GM23338 (cell line): ENCODE results near the gene EPS8L3. TPM values are rescaled to one million over a fixed set of nuclear protein-coding genes. Genes with fewer than 3 reads are reported as not detected.

Source experiments
- ATAC-seq: fragments of 200-7000 bp; cut with Tn5 transposase; 3 replicates; pipeline ENCODE4 v1.9.1; 2020
- DNase-seq: peaks from one replicate; pipeline ENCODE4 v3.0.0-alpha.2; 2015; ENCODE audit warnings: low spot score
- H2AFZ ChIP-seq: fragments of 200-600 bp; sonication (generic); 2 replicates; pipeline ENCODE4 v1.8.0; 2016; ENCODE audit warnings: antibody characterized with exemption, mild to moderate bottlenecking, moderate library complexity
- H3F3A ChIP-seq: fragments of 200-600 bp; sonication (generic); replicated peaks from 2 replicates; pipeline ENCODE4 v1.8.0; 2017; ENCODE audit warnings: antibody characterized with exemption, mixed run types, low read depth
- H3K27ac ChIP-seq: fragments of 200-600 bp; sonication (generic); 2 replicates; pipeline ENCODE4 v1.6.1; 2016; ENCODE audit warnings: low read depth
- H3K27me3 ChIP-seq: fragments of 200-600 bp; sonication (generic); 2 replicates; pipeline ENCODE4 v1.8.0; 2016; ENCODE audit warnings: mild to moderate bottlenecking, mixed run types, moderate library complexity; ENCODE audit not compliant: insufficient read depth
- H3K36me3 ChIP-seq: fragments of 200-600 bp; sonication (generic); 2 replicates; pipeline ENCODE4 v1.8.0; 2016; ENCODE audit warnings: mild to moderate bottlenecking; ENCODE audit not compliant: insufficient read depth
- H3K4me1 ChIP-seq: fragments of 200-600 bp; sonication (generic); 2 replicates; pipeline ENCODE4 v1.8.0; 2016; ENCODE audit warnings: mild to moderate bottlenecking, moderate library complexity; ENCODE audit not compliant: insufficient read depth
- H3K4me2 ChIP-seq: fragments of 200-600 bp; sonication (generic); 2 replicates; pipeline ENCODE4 v1.7.1; 2017; ENCODE audit warnings: mixed run types
- H3K4me3 ChIP-seq: fragments of 200-600 bp; sonication (generic); 2 replicates; pipeline ENCODE4 v1.6.1; 2016; ENCODE audit warnings: mixed run types
- H3K79me2 ChIP-seq: fragments of 200-600 bp; sonication (generic); replicated peaks from 2 replicates; pipeline ENCODE4 v1.8.0; 2017; ENCODE audit warnings: mild to moderate bottlenecking; ENCODE audit not compliant: insufficient read depth
- H3K9me2 ChIP-seq: fragments of 200-600 bp; sonication (generic); 2 replicates; pipeline ENCODE4 v1.8.0; 2017; ENCODE audit not compliant: insufficient read depth
- H4K20me1 ChIP-seq: fragments of 200-600 bp; sonication (generic); replicated peaks from 2 replicates; pipeline ENCODE4 v1.8.0; 2017; ENCODE audit warnings: mild to moderate bottlenecking; ENCODE audit not compliant: insufficient read depth
- H3K27ac Mint-ChIP-seq: 2 replicates; pipeline ENCODE4 v1.8.0; 2020; ENCODE audit warnings: inconsistent platforms, mild to moderate bottlenecking, moderate library complexity, mixed read lengths
- H3K27me3 Mint-ChIP-seq: 3 replicates; pipeline ENCODE4 v1.8.0; 2022; ENCODE audit warnings: low read depth, mild to moderate bottlenecking, moderate library complexity, mixed read lengths, inconsistent platforms; ENCODE audit not compliant: insufficient read depth, poor library complexity
- H3K36me3 Mint-ChIP-seq: 3 replicates; pipeline ENCODE4 v1.8.0; 2021; ENCODE audit warnings: low read depth, mild to moderate bottlenecking, inconsistent platforms, moderate library complexity, mixed read lengths
- H3K4me1 Mint-ChIP-seq: 3 replicates; pipeline ENCODE4 v1.8.0; 2020; ENCODE audit warnings: mild to moderate bottlenecking, inconsistent platforms, mixed read lengths
- H3K4me3 Mint-ChIP-seq: 3 replicates; pipeline ENCODE4 v1.8.0; 2021; ENCODE audit warnings: moderate library complexity, mild to moderate bottlenecking, inconsistent platforms, mixed read lengths
- H3K9me3 Mint-ChIP-seq: 3 replicates; pipeline ENCODE4 v1.8.0; 2020; ENCODE audit warnings: moderate library complexity, mild to moderate bottlenecking, inconsistent platforms, mixed read lengths
- ZNF331 ChIP-seq: fragments of 250-450 bp; sonication (Bioruptor Pico); IDR thresholded peaks from 2 replicates; pipeline ENCODE4 v1.5.0; 2020; ENCODE audit warnings: low read depth, mild to moderate bottlenecking, moderate library complexity
- polyA plus RNA-seq: library from polyadenylated mRNA; unstranded; fragments of >200 nt; fragmentation: Nextera tagmentation; extraction: Ambion mirVana; gene quantifications from 2 replicates; pipeline ENCODE4 v1.2.1, GENCODE V29; 2016
- total RNA-seq: library from RNA; depleted of rRNA; stranded (reverse); fragments of >200 nt; shearing (Covaris generic); gene quantifications from 2 replicates; pipeline ENCODE4 v1.2.3, GENCODE V29; 2014
- TF ChIP-seq, protein P1 (sequence below), 2 experiments: fragments of 200-600 bp in 1 of 2; sonication (generic) in 1 of 2; conservative IDR thresholded peaks; 2 replicates each; pipeline versions ENCODE4 v1.5.1 to v1.6.1; 2016 to 2017; ENCODE audit warnings: antibody characterized with exemption in 2 of 2, low read depth in 2 of 2, mild to moderate bottlenecking in 2 of 2, moderate library complexity in 1 of 2
- TF ChIP-seq, protein P2 (sequence below): fragments of 250-450 bp; sonication (Bioruptor Pico); IDR thresholded peaks from 2 replicates; pipeline ENCODE4 v1.5.0; 2020; ENCODE audit warnings: mild to moderate bottlenecking, moderate library complexity

EPS8L3 gene
- total and polyA plus RNA-seq, 2 experiments from 2014 or later: not detected

DNA sequence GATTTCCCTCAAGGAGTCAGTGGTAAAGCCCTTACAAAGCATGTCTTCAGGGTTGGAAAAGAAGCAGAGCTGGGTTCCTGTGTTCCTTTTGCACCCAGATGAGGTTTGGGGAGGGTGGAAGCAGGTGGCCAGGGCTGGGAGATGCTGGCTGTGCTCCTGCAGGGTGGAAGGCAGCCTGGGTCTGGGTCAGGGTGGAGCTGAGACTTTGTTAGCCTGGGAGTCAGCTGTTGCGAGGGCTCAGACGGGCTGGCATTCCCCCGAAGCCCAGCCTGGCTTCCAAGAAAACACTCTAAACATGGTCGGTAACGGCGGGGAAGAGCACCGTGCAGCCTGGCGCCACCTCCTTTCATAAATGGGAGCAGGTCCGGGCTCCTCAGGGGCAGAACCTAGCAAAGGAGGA, 43.7 kb upstream of the EPS8L3 start:
- ATAC-seq (no peak), DNase-seq (no peak)
- no peak overlapping the region for H3K4me2 ChIP-seq
- no peak overlapping the region for H3K27ac Mint-ChIP-seq
- no peaks in the 10 kb centered on the region for H3K4me1 ChIP-seq
- no peak overlapping the region for H3K4me3 ChIP-seq
- no peak overlapping the region for H2AFZ ChIP-seq
- H3K79me2 ChIP-seq: no peaks in the 10 kb centered on the region
- H3K4me3 Mint-ChIP-seq: no peak overlapping the region
- no peaks in the 10 kb centered on the region for H3K9me3 Mint-ChIP-seq
- no peaks in the 10 kb centered on the region for H3K27me3 ChIP-seq
- H3K9me2 ChIP-seq: no peaks in the 10 kb centered on the region
- no peaks in the 10 kb centered on the region for H3K4me1 Mint-ChIP-seq
- H3K36me3 Mint-ChIP-seq: no peaks in the 10 kb centered on the region
- no peaks in the 10 kb centered on the region for H4K20me1 ChIP-seq
- no peak for TF ChIP-seq ZNF331 (CRISPR knock-in tag)
- TF ChIP-seq, protein P1, sequence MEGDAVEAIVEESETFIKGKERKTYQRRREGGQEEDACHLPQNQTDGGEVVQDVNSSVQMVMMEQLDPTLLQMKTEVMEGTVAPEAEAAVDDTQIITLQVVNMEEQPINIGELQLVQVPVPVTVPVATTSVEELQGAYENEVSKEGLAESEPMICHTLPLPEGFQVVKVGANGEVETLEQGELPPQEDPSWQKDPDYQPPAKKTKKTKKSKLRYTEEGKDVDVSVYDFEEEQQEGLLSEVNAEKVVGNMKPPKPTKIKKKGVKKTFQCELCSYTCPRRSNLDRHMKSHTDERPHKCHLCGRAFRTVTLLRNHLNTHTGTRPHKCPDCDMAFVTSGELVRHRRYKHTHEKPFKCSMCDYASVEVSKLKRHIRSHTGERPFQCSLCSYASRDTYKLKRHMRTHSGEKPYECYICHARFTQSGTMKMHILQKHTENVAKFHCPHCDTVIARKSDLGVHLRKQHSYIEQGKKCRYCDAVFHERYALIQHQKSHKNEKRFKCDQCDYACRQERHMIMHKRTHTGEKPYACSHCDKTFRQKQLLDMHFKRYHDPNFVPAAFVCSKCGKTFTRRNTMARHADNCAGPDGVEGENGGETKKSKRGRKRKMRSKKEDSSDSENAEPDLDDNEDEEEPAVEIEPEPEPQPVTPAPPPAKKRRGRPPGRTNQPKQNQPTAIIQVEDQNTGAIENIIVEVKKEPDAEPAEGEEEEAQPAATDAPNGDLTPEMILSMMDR (conservative IDR thresholded peaks at IDR 0.05; ENCODE audit: low read depth in 2 of 2): no peak
- TF ChIP-seq, protein P2, sequence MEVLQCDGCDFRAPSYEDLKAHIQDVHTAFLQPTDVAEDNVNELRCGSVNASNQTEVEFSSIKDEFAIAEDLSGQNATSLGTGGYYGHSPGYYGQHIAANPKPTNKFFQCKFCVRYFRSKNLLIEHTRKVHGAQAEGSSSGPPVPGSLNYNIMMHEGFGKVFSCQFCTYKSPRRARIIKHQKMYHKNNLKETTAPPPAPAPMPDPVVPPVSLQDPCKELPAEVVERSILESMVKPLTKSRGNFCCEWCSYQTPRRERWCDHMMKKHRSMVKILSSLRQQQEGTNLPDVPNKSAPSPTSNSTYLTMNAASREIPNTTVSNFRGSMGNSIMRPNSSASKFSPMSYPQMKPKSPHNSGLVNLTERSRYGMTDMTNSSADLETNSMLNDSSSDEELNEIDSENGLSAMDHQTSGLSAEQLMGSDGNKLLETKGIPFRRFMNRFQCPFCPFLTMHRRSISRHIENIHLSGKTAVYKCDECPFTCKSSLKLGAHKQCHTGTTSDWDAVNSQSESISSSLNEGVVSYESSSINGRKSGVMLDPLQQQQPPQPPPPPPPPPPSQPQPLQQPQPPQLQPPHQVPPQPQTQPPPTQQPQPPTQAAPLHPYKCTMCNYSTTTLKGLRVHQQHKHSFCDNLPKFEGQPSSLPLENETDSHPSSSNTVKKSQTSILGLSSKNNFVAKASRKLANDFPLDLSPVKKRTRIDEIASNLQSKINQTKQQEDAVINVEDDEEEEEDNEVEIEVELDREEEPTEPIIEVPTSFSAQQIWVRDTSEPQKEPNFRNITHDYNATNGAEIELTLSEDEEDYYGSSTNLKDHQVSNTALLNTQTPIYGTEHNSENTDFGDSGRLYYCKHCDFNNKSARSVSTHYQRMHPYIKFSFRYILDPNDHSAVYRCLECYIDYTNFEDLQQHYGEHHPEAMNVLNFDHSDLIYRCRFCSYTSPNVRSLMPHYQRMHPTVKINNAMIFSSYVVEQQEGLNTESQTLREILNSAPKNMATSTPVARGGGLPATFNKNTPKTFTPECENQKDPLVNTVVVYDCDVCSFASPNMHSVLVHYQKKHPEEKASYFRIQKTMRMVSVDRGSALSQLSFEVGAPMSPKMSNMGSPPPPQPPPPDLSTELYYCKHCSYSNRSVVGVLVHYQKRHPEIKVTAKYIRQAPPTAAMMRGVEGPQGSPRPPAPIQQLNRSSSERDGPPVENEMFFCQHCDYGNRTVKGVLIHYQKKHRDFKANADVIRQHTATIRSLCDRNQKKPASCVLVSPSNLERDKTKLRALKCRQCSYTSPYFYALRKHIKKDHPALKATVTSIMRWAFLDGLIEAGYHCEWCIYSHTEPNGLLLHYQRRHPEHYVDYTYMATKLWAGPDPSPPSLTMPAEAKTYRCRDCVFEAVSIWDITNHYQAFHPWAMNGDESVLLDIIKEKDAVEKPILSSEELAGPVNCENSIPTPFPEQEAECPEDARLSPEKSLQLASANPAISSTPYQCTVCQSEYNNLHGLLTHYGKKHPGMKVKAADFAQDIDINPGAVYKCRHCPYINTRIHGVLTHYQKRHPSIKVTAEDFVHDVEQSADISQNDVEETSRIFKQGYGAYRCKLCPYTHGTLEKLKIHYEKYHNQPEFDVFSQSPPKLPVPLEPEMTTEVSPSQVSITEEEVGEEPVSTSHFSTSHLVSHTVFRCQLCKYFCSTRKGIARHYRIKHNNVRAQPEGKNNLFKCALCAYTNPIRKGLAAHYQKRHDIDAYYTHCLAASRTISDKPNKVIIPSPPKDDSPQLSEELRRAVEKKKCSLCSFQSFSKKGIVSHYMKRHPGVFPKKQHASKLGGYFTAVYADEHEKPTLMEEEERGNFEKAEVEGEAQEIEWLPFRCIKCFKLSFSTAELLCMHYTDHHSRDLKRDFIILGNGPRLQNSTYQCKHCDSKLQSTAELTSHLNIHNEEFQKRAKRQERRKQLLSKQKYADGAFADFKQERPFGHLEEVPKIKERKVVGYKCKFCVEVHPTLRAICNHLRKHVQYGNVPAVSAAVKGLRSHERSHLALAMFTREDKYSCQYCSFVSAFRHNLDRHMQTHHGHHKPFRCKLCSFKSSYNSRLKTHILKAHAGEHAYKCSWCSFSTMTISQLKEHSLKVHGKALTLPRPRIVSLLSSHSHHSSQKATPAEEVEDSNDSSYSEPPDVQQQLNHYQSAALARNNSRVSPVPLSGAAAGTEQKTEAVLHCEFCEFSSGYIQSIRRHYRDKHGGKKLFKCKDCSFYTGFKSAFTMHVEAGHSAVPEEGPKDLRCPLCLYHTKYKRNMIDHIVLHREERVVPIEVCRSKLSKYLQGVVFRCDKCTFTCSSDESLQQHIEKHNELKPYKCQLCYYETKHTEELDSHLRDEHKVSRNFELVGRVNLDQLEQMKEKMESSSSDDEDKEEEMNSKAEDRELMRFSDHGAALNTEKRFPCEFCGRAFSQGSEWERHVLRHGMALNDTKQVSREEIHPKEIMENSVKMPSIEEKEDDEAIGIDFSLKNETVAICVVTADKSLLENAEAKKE (CRISPR knock-in tag): no peak
- H3K36me3 ChIP-seq: no peaks in the 10 kb centered on the region
- H3F3A ChIP-seq: no peaks in the 10 kb centered on the region
- H3K27ac ChIP-seq: no peak overlapping the region
- peaks cover 4% of the 10 kb centered on the region for H3K27me3 Mint-ChIP-seq
